ENCODE measurements around the gene POLD2.

The POLD2 gene

GRCh38 chr7:44112997-44113763 lies 10.2 kb downstream of the POLD2 start:
- no peak for DNase-seq

DNA sequence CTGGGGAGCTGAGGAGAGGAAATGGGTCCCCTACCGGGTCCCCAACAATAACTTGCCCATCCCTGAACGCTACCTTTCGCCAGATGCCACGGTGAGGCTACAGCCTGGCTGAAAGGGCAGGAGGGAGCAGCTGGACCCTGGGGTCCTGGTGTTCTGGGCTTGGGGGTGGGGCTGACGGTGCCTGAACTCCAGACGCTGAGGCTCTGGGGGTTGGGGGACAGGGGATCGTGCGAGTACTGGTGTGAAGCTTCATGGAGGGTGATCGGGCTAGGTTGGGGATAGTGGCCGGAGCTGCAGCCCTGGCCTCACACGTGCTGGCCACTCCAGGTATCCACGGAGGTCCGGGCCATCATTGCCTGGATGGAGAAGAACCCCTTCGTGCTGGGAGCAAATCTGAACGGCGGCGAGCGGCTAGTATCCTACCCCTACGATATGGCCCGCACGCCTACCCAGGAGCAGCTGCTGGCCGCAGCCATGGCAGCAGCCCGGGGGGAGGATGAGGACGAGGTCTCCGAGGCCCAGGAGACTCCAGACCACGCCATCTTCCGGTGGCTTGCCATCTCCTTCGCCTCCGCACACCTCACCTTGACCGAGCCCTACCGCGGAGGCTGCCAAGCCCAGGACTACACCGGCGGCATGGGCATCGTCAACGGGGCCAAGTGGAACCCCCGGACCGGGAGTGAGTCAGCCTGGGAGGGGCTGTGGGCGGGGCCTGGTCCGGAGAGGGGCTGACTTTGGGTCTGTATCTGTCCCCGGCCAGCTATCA lies 10.9 kb downstream of the POLD2 start:
- no peak for DNase-seq

DNA sequence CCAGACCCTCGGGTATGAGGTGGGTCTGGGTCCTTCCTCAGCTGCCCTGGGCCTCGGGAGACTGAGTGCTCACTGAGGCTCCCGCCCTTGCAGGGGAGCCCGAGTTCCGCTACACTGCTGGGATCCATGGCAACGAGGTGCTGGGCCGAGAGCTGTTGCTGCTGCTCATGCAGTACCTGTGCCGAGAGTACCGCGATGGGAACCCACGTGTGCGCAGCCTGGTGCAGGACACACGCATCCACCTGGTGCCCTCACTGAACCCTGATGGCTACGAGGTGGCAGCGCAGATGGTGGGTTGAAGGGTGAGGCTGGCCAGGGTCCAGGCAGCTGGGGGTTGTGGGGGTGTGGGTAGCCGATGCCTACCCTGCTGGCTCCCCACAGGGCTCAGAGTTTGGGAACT lies 11.6 kb downstream of the POLD2 start:
- DNase-seq = no peak

- DNase-seq = no peak
Observed at GRCh38 chr7:44110719-44111635, 12.4 kb downstream of the POLD2 start.

GRCh38 chr7:44109991-44110390 lies 13.4 kb downstream of the POLD2 start:
- DNase-seq = no peak

DNA sequence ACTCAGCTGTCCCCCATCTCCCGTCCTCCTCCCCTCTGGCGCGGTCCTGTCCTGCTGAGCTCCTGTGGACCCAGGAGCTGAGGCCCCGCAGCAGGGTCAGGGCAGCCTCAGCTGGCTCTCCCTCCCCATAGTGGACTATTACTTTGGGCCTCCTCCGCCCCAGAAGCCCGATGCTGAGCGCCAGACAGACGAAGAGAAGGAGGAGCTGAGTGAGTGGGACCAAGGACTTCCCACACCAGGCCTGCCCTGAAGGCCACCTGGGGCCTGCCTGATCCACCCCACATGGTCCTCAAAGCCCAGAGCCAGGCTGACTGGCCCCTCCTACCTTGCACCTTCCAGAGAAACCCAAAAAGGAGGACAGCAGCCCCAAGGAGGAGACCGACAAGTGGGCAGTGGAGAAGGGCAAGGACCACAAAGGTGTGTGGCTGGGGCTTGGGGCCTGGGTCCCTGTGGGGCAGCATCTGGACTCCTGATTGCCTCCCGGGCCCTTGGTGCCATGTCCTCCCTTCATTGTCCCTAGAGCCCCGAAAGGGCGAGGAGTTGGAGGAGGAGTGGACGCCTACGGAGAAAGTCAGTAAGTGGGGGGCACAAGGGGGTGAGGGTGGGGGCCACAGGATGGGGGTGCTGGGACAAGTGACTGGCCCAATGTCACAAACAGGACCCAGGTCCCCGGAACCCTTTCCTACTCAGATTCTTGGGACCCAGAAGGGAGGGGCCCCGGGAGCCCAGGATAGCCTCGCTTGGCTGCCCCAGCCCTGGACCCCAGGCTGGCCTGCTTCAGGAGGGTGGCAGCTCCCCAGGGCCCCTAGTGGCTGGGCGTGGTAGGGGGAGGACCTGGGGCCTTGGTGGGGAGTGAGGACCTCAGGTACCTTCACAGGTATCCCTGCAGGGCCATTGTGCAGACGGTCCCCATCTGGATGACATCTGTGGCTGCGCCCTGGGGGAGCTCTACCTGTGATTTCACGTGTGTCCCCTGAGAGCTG lies 14.3 kb downstream of the POLD2 start:
- no peak for DNase-seq

- no peak for DNase-seq
Observed at GRCh38 chr7:44107961-44108767, 15.2 kb downstream of the POLD2 start.

- DNase-seq = no peak
Observed at GRCh38 chr7:44107116-44107960, 16.0 kb downstream of the POLD2 start.

GRCh38 chr7:44106311-44107065 lies 16.9 kb downstream of the POLD2 start:
- DNase-seq = no peak

GRCh38 chr7:44105832-44106231 lies 17.5 kb downstream of the POLD2 start:
- no peak for DNase-seq

DNA sequence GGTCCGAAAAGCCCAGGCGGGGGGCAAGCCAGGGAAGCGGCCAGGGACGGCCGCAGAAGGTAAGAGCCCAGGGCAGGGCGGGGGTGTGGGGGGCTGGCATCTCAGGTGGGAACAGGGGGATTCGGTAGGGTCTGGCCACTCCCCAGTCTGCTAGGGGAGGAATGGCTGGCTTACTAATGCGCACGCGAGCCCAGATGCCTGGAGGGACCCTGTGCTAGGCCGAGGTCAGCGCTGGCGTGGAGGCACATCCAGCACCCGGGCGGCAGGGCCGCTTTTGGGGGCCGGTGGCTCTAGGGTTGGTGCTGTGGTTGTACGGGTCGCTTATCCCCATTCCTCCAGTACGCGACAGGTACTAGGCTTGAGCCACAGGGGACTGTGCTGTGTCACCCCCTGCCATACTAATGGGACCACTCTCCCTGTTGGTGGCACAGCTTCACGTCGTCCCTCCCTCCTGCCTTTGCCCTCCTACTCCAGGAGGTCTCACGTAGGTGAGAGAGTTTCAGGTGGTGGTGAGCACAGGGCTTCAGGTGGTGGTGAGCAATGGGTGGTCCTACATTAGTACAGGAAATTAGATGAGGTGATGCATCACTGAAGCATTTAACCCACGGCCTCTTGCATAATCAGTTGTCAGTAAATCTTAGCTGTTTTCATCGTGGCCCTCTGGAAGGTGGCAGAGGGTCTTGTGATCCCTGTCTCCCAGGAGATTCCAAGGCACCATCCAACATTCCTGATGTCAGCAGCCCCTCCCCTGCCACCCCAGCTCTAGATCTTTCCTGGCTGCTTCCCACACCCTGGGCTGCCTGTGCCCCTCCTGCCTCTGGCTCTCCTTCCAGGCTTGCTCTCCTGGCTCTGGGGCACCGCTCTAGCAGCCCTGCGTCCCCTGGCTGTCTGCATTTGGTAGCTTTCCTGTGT lies 18.2 kb downstream of the POLD2 start:
- DNase-seq = no peak

DNA sequence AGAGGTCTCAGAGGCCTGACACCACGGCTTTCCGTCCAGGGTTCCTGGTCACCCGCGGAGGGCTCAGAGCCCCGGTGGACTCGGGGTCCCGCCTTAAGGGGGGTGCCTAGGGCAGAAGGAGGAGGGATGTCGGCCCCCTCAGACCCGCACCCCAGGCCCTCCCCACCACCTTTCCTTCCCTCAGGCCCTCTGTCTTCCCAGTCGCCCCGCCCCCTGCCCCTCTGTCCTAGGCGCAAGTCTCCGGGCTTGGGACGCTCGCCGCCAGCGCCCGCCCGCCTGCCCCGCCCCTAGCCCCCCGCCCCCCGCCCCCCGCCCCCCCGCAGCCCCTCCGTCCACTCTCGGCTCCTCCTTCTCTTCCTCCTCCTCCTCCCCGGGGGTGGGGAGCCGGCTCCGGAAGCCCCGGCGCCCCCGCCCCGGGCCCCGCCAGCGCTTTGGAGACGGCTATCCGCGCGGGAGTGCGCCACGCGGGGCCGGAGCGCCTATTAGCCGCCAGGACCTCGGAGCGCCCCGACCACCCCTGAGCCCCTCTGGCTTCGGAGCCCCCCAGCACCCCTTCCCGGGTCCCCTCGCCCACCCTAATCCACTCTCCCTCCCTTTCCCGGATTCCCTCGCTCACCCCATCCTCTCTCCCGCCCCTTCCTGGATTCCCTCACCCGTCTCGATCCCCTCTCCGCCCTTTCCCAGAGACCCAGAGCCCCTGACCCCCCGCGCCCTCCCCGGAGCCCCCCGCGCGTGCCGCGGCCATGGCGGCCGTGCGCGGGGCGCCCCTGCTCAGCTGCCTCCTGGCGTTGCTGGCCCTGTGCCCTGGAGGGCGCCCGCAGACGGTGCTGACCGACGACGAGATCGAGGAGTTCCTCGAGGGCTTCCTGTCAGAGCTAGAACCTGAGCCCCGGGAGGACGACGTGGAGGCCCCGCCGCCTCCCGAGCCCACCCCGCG lies 19.2 kb downstream of the POLD2 start, which contains the start of gene AEBP1:
Gene AEBP1 (plus strand): TSS at position 423 of the 937 bp plus-strand sequence. CDS start 321 bp downstream, at position 744.
- DNase-seq = peak; percentile 58

- no peak for DNase-seq
Observed at GRCh38 chr7:44103566-44103922, 19.8 kb downstream of the POLD2 start.

- DNase-seq = no peak
Observed at GRCh38 chr7:44102846-44103565, 20.3 kb downstream of the POLD2 start.

GRCh38 chr7:44101966-44102845 lies 21.1 kb downstream of the POLD2 start:
- no peak for DNase-seq

All from CD4-positive, alpha-beta T cell treated with Interleukin-17A for 4 hours (primary cell).